Stomach (tissue), 9 donors: ENCODE results near the gene UCK2. TPM values are rescaled to one million over a fixed set of nuclear protein-coding genes. Genes with fewer than 3 reads are reported as not detected.

ENCODE experiments used
- DNase-seq, 2 donors: peaks; one replicate each; pipeline versions ENCODE4 v3.0.0 to v3.0.0-alpha.2; 2013 to 2019
- H3K27ac ChIP-seq, 5 donors: fragments of 200-600 bp in 4 of 5; sonication (generic) in 4 of 5; one replicate each; pipeline ENCODE4 v1.5.1; 2013 to 2019; ENCODE audit warnings: mild to moderate bottlenecking in 1 of 5, moderate library complexity in 1 of 5
- H3K27me3 ChIP-seq, 3 donors: fragments of 200-600 bp; sonication (generic); one replicate each; pipeline ENCODE4 v1.5.1; 2017 to 2019; ENCODE audit warnings: mixed run types in 1 of 3
- H3K36me3 ChIP-seq, 4 donors: fragments of 200-600 bp; sonication (generic); 1 replicate in 3 of 4; 2 replicates in 1 of 4; pipeline ENCODE4 v1.5.1; 2016 to 2019
- H3K4me1 ChIP-seq, 4 donors: fragments of 200-600 bp; sonication (generic); one replicate each; pipeline ENCODE4 v1.5.1; 2016 to 2019
- H3K4me3 ChIP-seq, 4 donors: fragments of 200-600 bp; sonication (generic) in 3 of 4; one replicate each; pipeline ENCODE4 v1.5.1; 2016 to 2019; ENCODE audit warnings: mild to moderate bottlenecking in 1 of 4
- H3K9me3 ChIP-seq, 4 donors: fragments of 200-600 bp; sonication (generic); one replicate each; pipeline ENCODE4 v1.5.1; 2016 to 2019
- EP300 ChIP-seq: sonication (generic); formaldehyde crosslinking; IDR thresholded peaks from one replicate; pipeline ENCODE4 v1.6.1; 2017; ENCODE audit warnings: antibody characterized with exemption
- POLR2A ChIP-seq, 4 donors: fragments of 450-650 bp; IDR thresholded peaks; one replicate each; pipeline ENCODE4 v1.6.1; 2016; ENCODE audit warnings: antibody characterized with exemption in 4 of 4, control low read depth in 2 of 4, mild to moderate bottlenecking in 1 of 4, moderate library complexity in 1 of 4
- POLR2AphosphoS5 ChIP-seq, 3 donors: sonication (generic); formaldehyde crosslinking; IDR thresholded peaks; one replicate each; pipeline ENCODE4 v1.6.1; 2016; ENCODE audit warnings: antibody characterized with exemption in 3 of 3
- WGBS, 5 donors: extraction: QIAGEN DNeasy Blood & Tissue Kit in 3 of 5; methylation state at CpG; one replicate each; pipeline versions ENCODE4 v1.1.5 to v1.1.7; 2013 to 2018; 5-methylcytosine and 5-hydroxymethylcytosine counted together
- intact Hi-C: fragments of 100-400 bp; cut with DNase I; formaldehyde crosslinking; loops from one replicate; pipeline ENCODE4 v1.15.1; 2023; ENCODE audit warnings: low total_unique reads
- polyA plus RNA-seq, 3 donors: library from polyadenylated mRNA; stranded (reverse); fragments of 200-250 nt; gene quantifications; one replicate each; pipeline ENCODE4 v1.2.3, GENCODE V29; 2013
- total RNA-seq, 5 donors: library from RNA; depleted of rRNA; stranded (reverse); fragments of >200 nt; gene quantifications; one replicate each; pipeline versions ENCODE4 v1.1.0 to v1.2.3, GENCODE V29; 2014 to 2016
- TF ChIP-seq, protein P1 (sequence below), 7 experiments: fragments of 450-650 bp in 4 of 7; fragments of 200-600 bp in 3 of 7; sonication (generic) in 3 of 7; IDR thresholded peaks; one replicate each; pipeline ENCODE4 v1.5.1; 2016 to 2019; ENCODE audit warnings: antibody characterized with exemption in 7 of 7, control low read depth in 2 of 7, mild to moderate bottlenecking in 1 of 7
- donor health status: healthy with polysubstance abuse.
- donor health status: Bipolar disorder and iron deficiency.
- donor health status: healthy.

The UCK2 gene
- total and polyA plus RNA-seq, 8 donors, result 12.3 to 72.8 (median 30.3) TPM

DNA sequence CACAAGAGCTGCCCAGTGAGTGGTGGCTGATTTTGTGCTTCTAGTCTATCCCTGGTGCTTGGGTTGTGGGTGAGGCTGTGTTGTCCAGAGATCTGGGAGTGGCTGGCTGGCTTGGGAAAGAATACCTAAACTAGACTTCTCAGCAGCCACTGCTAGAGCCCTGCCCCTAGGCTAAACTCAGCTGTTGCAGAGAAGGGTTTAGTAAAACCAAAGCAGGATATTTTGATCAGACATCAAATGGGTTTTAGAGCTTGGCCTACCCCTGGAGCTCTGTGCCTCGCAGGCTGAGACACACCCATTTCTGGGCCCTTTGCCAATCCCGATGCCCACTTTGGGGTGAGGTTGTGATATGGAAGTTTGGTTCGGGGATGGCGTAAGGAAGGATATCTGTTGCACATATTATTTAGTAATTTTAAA lies 88.5 kb downstream of the UCK2 start:
- H3K27ac ChIP-seq, result peak overlapping the region; percentile 56 to 81 (median 60)
- H3K27me3 ChIP-seq, result no peaks in the 10 kb centered on the region
- H3K4me3 ChIP-seq, result no peak overlapping the region
- 23 to 42% (median 36%) methylated on average over 4 of the region's 4 CpGs for WGBS, 5 donors
- DNase-seq, result peak; percentile 24 to 34
- intact Hi-C loops, result loop anchor here (10.0 kb wide), 2 partner anchors 191 to 521 kb away; no protein-coding TSS in a partner anchor
- peaks cover 27 to 52% (median 39%) of the 10 kb centered on the region in 4 donors for H3K4me1 ChIP-seq
- H3K9me3 ChIP-seq, result no peaks in the 10 kb centered on the region
- TF ChIP-seq EP300 (no peak), POLR2A (IDR thresholded peaks at IDR 0.05) (no peak), POLR2AphosphoS5 (IDR thresholded peaks at IDR 0.05) (no peak)
- TF ChIP-seq, protein P1, sequence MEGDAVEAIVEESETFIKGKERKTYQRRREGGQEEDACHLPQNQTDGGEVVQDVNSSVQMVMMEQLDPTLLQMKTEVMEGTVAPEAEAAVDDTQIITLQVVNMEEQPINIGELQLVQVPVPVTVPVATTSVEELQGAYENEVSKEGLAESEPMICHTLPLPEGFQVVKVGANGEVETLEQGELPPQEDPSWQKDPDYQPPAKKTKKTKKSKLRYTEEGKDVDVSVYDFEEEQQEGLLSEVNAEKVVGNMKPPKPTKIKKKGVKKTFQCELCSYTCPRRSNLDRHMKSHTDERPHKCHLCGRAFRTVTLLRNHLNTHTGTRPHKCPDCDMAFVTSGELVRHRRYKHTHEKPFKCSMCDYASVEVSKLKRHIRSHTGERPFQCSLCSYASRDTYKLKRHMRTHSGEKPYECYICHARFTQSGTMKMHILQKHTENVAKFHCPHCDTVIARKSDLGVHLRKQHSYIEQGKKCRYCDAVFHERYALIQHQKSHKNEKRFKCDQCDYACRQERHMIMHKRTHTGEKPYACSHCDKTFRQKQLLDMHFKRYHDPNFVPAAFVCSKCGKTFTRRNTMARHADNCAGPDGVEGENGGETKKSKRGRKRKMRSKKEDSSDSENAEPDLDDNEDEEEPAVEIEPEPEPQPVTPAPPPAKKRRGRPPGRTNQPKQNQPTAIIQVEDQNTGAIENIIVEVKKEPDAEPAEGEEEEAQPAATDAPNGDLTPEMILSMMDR (IDR thresholded peaks at IDR 0.05), result no peak
- H3K36me3 ChIP-seq, result no peaks in the 10 kb centered on the region

DNA sequence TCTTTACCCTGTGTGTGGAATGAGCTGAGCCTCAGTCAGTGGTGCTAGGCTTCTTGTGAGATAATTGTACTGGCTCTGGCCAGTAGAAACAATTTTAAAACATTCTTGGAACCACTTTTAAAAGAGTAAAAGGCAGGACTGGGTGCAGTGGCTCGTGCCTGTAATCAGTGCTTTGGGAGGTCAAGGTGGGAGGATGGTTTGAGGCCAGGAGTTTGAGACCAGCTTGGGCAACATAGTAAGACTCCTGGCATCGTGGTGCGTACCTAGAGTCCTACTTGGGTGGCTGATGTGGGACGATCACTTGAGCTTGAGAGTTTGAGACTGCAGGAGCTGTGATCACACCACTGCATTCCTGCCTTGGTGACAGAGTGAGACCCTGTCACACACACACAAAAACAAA lies 89.8 kb downstream of the UCK2 start:
- intact Hi-C loops, result loop anchor here (10.0 kb wide), 2 partner anchors 192 to 522 kb away; no protein-coding TSS in a partner anchor
- H3K27ac ChIP-seq, result no peak overlapping the region
- no peak for DNase-seq
- H3K4me1 ChIP-seq, result peaks cover 15 to 40% (median 27%) of the 10 kb centered on the region in 4 donors
- no peaks in the 10 kb centered on the region for H3K9me3 ChIP-seq
- H3K36me3 ChIP-seq, result no peaks in the 10 kb centered on the region
- WGBS, 5 donors, result 83 to 89% (median 84%) methylated on average over 4 of the region's 4 CpGs
- H3K27me3 ChIP-seq, result no peaks in the 10 kb centered on the region
- TF ChIP-seq POLR2AphosphoS5 (IDR thresholded peaks at IDR 0.05) (no peak), EP300 (no peak), POLR2A (IDR thresholded peaks at IDR 0.05) (no peak)
- TF ChIP-seq, protein P1 (IDR thresholded peaks at IDR 0.05), result no peak
- no peak overlapping the region for H3K4me3 ChIP-seq

DNA sequence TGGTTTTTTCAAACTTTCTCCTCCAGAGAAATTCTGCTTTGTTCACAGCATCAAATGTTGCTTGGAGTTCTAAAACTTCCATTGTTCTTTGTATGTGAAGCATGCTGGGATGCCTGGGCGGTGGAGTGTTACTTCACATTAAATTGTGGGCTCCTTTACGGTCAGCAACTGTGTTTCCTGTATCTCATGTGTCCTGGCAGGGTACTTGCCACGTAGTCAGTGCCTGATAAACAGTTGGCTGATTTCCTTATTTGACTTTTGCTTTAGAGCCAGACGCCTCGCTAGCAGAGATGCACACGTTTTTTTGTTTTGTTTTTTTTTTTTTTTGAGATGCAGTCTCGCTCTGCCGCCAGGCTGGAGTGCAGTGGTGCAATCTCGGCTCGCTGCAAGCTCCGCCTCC lies 96.7 kb downstream of the UCK2 start:
- intact Hi-C loops, result loop anchor here (10.0 kb wide), 2 partner anchors 241 to 551 kb away; partner anchors contain the start of gene FAM78B
- Histone ChIP-seq H3K9me3 (no peaks in the 10 kb centered on the region), H3K36me3 (no peaks in the 10 kb centered on the region), H3K4me3 (no peak overlapping the region), H3K27me3 (no peaks in the 10 kb centered on the region), H3K4me1 (peaks cover 0 to 4% (median 0%) of the 10 kb centered on the region in 4 donors), H3K27ac (no peak overlapping the region)
- DNase-seq, result no peak
- WGBS, 5 donors, result 30 to 59% (median 52%) methylated on average over 11 of the region's 11 CpGs
- TF ChIP-seq EP300 (no peak), POLR2A (IDR thresholded peaks at IDR 0.05) (no peak), POLR2AphosphoS5 (IDR thresholded peaks at IDR 0.05) (no peak)

DNA sequence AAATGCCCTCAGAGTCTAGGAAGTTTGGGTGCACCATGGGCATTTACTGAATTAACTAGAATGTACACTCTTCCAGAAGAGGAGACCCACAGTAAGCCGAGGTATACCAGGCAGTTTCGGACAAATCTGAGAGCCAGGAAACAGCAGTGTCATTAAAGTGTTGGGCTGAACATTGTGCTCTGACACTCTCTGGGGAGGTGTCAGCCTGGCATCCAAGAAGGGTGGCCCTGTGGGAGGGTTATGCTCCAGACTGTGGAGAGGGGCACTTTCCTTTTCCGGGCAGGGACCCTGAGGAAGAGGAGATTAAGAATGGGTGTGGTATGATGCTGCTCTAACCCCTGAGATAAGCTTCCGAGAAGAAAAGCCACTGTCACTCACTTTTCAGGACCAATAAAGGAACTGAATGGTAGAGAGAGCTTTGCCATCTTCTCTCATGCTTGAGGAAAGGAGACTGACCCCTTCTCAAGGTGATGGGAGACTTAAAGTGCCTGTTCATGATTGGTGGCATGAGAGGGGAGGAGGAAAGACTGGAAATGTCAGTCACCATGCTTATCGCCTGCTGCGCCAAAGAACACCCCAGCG lies 98.2 kb downstream of the UCK2 start:
- 61 to 68% (median 65%) methylated on average over 7 of the region's 7 CpGs for WGBS, 5 donors
- Histone ChIP-seq H3K4me1 (peaks cover 0 to 4% (median 0%) of the 10 kb centered on the region in 4 donors), H3K36me3 (no peaks in the 10 kb centered on the region), H3K27me3 (no peaks in the 10 kb centered on the region), H3K9me3 (no peaks in the 10 kb centered on the region), H3K4me3 (no peak overlapping the region), H3K27ac (no peak overlapping the region)
- TF ChIP-seq EP300, result no peak
- TF ChIP-seq POLR2A (IDR thresholded peaks at IDR 0.05), result no peak
- TF ChIP-seq, protein P1 (IDR thresholded peaks at IDR 0.05), result no peak
- TF ChIP-seq POLR2AphosphoS5 (IDR thresholded peaks at IDR 0.05), result no peak
- intact Hi-C loops, result loop anchor here (10.0 kb wide), 2 partner anchors 239 to 549 kb away; partner anchors contain the start of gene FAM78B
- no peak for DNase-seq

DNA sequence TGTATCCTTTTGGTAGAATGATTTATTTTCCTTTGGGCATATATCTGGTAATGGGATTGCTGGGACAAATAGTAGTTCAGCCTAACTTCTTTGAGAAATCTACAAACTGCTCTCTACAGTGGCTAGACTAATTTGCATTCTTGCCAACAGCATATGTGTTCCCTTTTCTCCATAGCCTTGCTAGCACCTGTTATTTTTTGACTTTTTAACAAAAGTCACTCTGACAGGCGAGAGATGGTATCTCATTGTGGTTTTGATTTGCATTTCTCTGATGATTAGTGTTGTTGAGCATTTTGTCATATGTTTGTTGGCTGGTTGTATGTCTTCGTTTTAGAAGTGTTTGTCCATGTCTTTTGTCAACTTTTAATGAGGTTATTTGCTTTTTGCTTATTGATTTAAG lies 99.8 kb downstream of the UCK2 start:
- 21 to 47% (median 41%) methylated on average over 2 of the region's 2 CpGs for WGBS, 5 donors
- Histone ChIP-seq H3K27ac (no peak overlapping the region), H3K9me3 (no peaks in the 10 kb centered on the region), H3K27me3 (no peaks in the 10 kb centered on the region), H3K36me3 (no peaks in the 10 kb centered on the region), H3K4me3 (no peak overlapping the region), H3K4me1 (peaks cover 0 to 4% (median 0%) of the 10 kb centered on the region in 4 donors)
- no peak for DNase-seq
- intact Hi-C loops, result loop anchor here (10.0 kb wide), 2 partner anchors 238 to 548 kb away; partner anchors contain the start of gene FAM78B
- no peak for TF ChIP-seq POLR2A (IDR thresholded peaks at IDR 0.05)
